ENCODE data around the gene DNAJA1. TPM values are rescaled to one million over a fixed set of nuclear protein-coding genes. Genes with fewer than 3 reads are reported as not detected.
A peak's percentile ranks its signal among the peaks of the same experiment; 100 is the strongest.
"Not testable (repeated sequence)": the region's sequence is repeated elsewhere in the genome, so short reads cannot be mapped to it uniquely, and the experiment has no call there.

Gene DNAJA1
- polyA plus RNA-seq, 1 donor (not counting 4 experiments of a cell fraction or from before 2014, with no cell fraction given) = 169 TPM

GRCh38 chr9:32991897-32992594, 33.0 kb upstream of the DNAJA1 start:
- Histone ChIP-seq H3K9me3 (ENCODE audit: control insufficient read depth, low read depth, low read length) (no peaks in the 10 kb centered on the region), H3K9ac (ENCODE audit: control insufficient read depth, extremely low read depth, insufficient read depth, low read length) (no peak overlapping the region), H3K27ac (ENCODE audit: control insufficient read depth, insufficient read depth, low read length) (no peak overlapping the region), H3K4me2 (ENCODE audit: control insufficient read depth, extremely low read depth, insufficient read depth, low read depth, low read length) (no peak overlapping the region), H3K79me2 (ENCODE audit: control insufficient read depth, insufficient read depth, low read length) (peaks cover 60% of the 10 kb centered on the region), H3K4me1 (ENCODE audit: control insufficient read depth, extremely low read depth, insufficient read depth, low read length) (peaks cover 2% of the 10 kb centered on the region), H3K27me3 (ENCODE audit: control insufficient read depth, extremely low read depth, insufficient read depth, low read length) (no peaks in the 10 kb centered on the region), H3K36me3 (ENCODE audit: control insufficient read depth in 2 of 2, extremely low read depth in 1 of 2, insufficient read depth in 2 of 2, low read length in 2 of 2) (peaks cover 21 to 25% of the 10 kb centered on the region in 2 experiments), H4K20me1 (ENCODE audit: control insufficient read depth, extremely low read depth, insufficient read depth, low read length) (peaks cover 2% of the 10 kb centered on the region), H3K9me1 (ENCODE audit: control insufficient read depth, extremely low read depth, insufficient read depth, low read length) (no peaks in the 10 kb centered on the region), H3K4me3 (ENCODE audit: control insufficient read depth in 2 of 3, extremely low read depth in 1 of 3, insufficient read depth in 2 of 3, low read depth in 1 of 3, low read length in 3 of 3) (no peak overlapping the region), H2AFZ (ENCODE audit: control insufficient read depth, low read length) (no peak overlapping the region)
- no peak for TF ChIP-seq CTCF (optimal IDR thresholded peaks at IDR 0.05 in 1 of 3, IDR thresholded peaks at IDR 0.05 in 1 of 3, conservative IDR thresholded peaks at IDR 0.05 in 1 of 3; ENCODE audit: extremely low read depth in 1 of 3, insufficient read depth in 2 of 3, low read length in 3 of 3)
- no peak for TF ChIP-seq EZH2 (IDR thresholded peaks at IDR 0.05; ENCODE audit: low read length)
- no peak for DNase-seq (ENCODE audit: low read depth, low spot score)
- dilution Hi-C loops (cut with MboI; ENCODE audit: extremely low pct_ligation_motif_present, low sequenced_read_pairs) = no loop called here
- FAIRE-seq = no peak

GRCh38 chr9:32992595-32993238, 32.4 kb upstream of the DNAJA1 start:
- Histone ChIP-seq H3K4me3 (ENCODE audit: control insufficient read depth in 2 of 3, extremely low read depth in 1 of 3, insufficient read depth in 2 of 3, low read depth in 1 of 3, low read length in 3 of 3) (no peak overlapping the region), H3K9ac (ENCODE audit: control insufficient read depth, extremely low read depth, insufficient read depth, low read length) (no peak overlapping the region), H2AFZ (ENCODE audit: control insufficient read depth, low read length) (no peak overlapping the region), H3K9me3 (ENCODE audit: control insufficient read depth, low read depth, low read length) (no peaks in the 10 kb centered on the region), H3K9me1 (ENCODE audit: control insufficient read depth, extremely low read depth, insufficient read depth, low read length) (no peaks in the 10 kb centered on the region), H3K36me3 (ENCODE audit: control insufficient read depth in 2 of 2, extremely low read depth in 1 of 2, insufficient read depth in 2 of 2, low read length in 2 of 2) (peaks cover 20% of the 10 kb centered on the region in 2 experiments), H3K4me1 (ENCODE audit: control insufficient read depth, extremely low read depth, insufficient read depth, low read length) (peaks cover 2% of the 10 kb centered on the region), H3K4me2 (ENCODE audit: control insufficient read depth, extremely low read depth, insufficient read depth, low read depth, low read length) (no peak overlapping the region), H3K27me3 (ENCODE audit: control insufficient read depth, extremely low read depth, insufficient read depth, low read length) (no peaks in the 10 kb centered on the region), H4K20me1 (ENCODE audit: control insufficient read depth, extremely low read depth, insufficient read depth, low read length) (peaks cover 2% of the 10 kb centered on the region), H3K27ac (ENCODE audit: control insufficient read depth, insufficient read depth, low read length) (no peak overlapping the region), H3K79me2 (ENCODE audit: control insufficient read depth, insufficient read depth, low read length) (peaks cover 67% of the 10 kb centered on the region)
- FAIRE-seq = peak; percentile 53
- dilution Hi-C loops (cut with MboI; ENCODE audit: extremely low pct_ligation_motif_present, low sequenced_read_pairs) = no loop called here
- DNase-seq (ENCODE audit: low read depth, low spot score) = no peak
- TF ChIP-seq EZH2 (IDR thresholded peaks at IDR 0.05; ENCODE audit: low read length) (no peak), CTCF (optimal IDR thresholded peaks at IDR 0.05 in 1 of 3, IDR thresholded peaks at IDR 0.05 in 1 of 3, conservative IDR thresholded peaks at IDR 0.05 in 1 of 3; ENCODE audit: extremely low read depth in 1 of 3, insufficient read depth in 2 of 3, low read length in 3 of 3) (no peak)

GRCh38 chr9:33000682-33001055, 24.4 kb upstream of the DNAJA1 start:
- H3K9ac ChIP-seq (ENCODE audit: control insufficient read depth, extremely low read depth, insufficient read depth, low read length) = peak overlapping the region; percentile 95
- H3K36me3 ChIP-seq (ENCODE audit: control insufficient read depth in 2 of 2, extremely low read depth in 1 of 2, insufficient read depth in 2 of 2, low read length in 2 of 2); H3K27me3 ChIP-seq (ENCODE audit: control insufficient read depth, extremely low read depth, insufficient read depth, low read length); dilution Hi-C loops (cut with MboI; ENCODE audit: extremely low pct_ligation_motif_present, low sequenced_read_pairs); H4K20me1 ChIP-seq (ENCODE audit: control insufficient read depth, extremely low read depth, insufficient read depth, low read length); DNase-seq (ENCODE audit: low read depth, low spot score); H3K9me1 ChIP-seq (ENCODE audit: control insufficient read depth, extremely low read depth, insufficient read depth, low read length); H2AFZ ChIP-seq (ENCODE audit: control insufficient read depth, low read length); FAIRE-seq; H3K9me3 ChIP-seq (ENCODE audit: control insufficient read depth, low read depth, low read length): not testable (repeated sequence)
- H3K4me2 ChIP-seq (ENCODE audit: control insufficient read depth, extremely low read depth, insufficient read depth, low read depth, low read length) = peak overlapping the region; percentile 89
- H3K79me2 ChIP-seq (ENCODE audit: control insufficient read depth, insufficient read depth, low read length) = peaks cover 42% of the 10 kb centered on the region
- H3K4me3 ChIP-seq (ENCODE audit: control insufficient read depth in 2 of 3, extremely low read depth in 1 of 3, insufficient read depth in 2 of 3, low read depth in 1 of 3, low read length in 3 of 3) = peak overlapping the region; percentile 62 to 93 (median 85)
- H3K4me1 ChIP-seq (ENCODE audit: control insufficient read depth, extremely low read depth, insufficient read depth, low read length) = peaks cover 14% of the 10 kb centered on the region
- peak overlapping the region; percentile 95 for H3K27ac ChIP-seq (ENCODE audit: control insufficient read depth, insufficient read depth, low read length)

Data from keratinocyte (primary cell).